Pancreas (tissue), 10 donors: ENCODE measurements around the gene CORO1C. TPM values are rescaled to one million over a fixed set of nuclear protein-coding genes. Genes with fewer than 3 reads are reported as not detected.

Source experiments
- ATAC-seq, 4 donors: fragments of 200-7000 bp; cut with Tn5 transposase; one replicate each; pipeline versions ENCODE4 v1.8.0 to v1.9.1; 2020; ENCODE audit warnings: mild to moderate bottlenecking in 4 of 4, moderate library complexity in 4 of 4
- DNase-seq, 6 donors: peaks; one replicate each; pipeline ENCODE4 v3.0.0-alpha.2; 2020
- FAIRE-seq: peaks from 2 replicates; lab custom pipeline; 2012; peaks lifted over from hg19 to GRCh38; lab: Jason Lieb, UNC
- H3K27ac ChIP-seq, 4 donors: fragments of 200-600 bp; sonication (generic); 1 replicate in 3 of 4; 2 replicates in 1 of 4; pipeline versions ENCODE4 v1.5.0 to v1.8.0; 2020
- H3K27me3 ChIP-seq, 4 donors: fragments of 200-600 bp; one replicate each; pipeline ENCODE4 v1.8.0; 2021
- H3K36me3 ChIP-seq, 3 donors: fragments of 200-600 bp; sonication (generic) in 1 of 3; one replicate each; pipeline versions ENCODE4 v1.5.0 to v1.8.0; 2020 to 2021
- H3K4me1 ChIP-seq, 3 donors: fragments of 200-600 bp; one replicate each; pipeline ENCODE4 v1.8.0; 2021
- H3K4me3 ChIP-seq, 4 donors: fragments of 200-600 bp; sonication (generic) in 2 of 4; one replicate each; pipeline versions ENCODE4 v1.5.0 to v1.8.0; 2020 to 2021
- H3K9me3 ChIP-seq, 4 donors: fragments of 200-600 bp; one replicate each; pipeline ENCODE4 v1.8.0; 2021
- WGBS, 2 donors: extraction: QIAGEN DNeasy Blood & Tissue Kit; methylation state at CpG; one replicate each; pipeline ENCODE4 v1.1.7; 2013; 5-methylcytosine and 5-hydroxymethylcytosine counted together
- intact Hi-C, 3 donors: fragments of 100-400 bp; cut with DNase I; formaldehyde crosslinking; loops; one replicate each; pipeline versions ENCODE4 v1.11.1 to v1.14.2; 2022
- polyA plus RNA-seq, 2 donors: library from polyadenylated mRNA; stranded (reverse); fragments of 200-250 nt; gene quantifications; one replicate each; pipeline ENCODE4 v1.2.3, GENCODE V29; 2013
- total RNA-seq, 6 donors: library from RNA; stranded (reverse); fragmentation: NEBNext Ultra II Directional in 4 of 6; extraction: Animal tissue kit (Norgen Biotek cat#: 25700) in 4 of 6; gene quantifications; one replicate each; pipeline versions ENCODE4 v1.2.1 to v1.2.4, GENCODE V29; 2021 to 2023
- TF ChIP-seq, protein P1 (sequence below), 4 donors: fragments of 200-600 bp; sonication (generic) in 3 of 4; IDR thresholded peaks; one replicate each; pipeline versions ENCODE4 v1.5.0 to v1.8.0; 2021; ENCODE audit warnings: antibody characterized with exemption in 4 of 4
- donor health status: healthy with polysubstance abuse.
- donor health status: DM: no; HTN: no; CAD: no; lungs with moderate emphysema.
- donor health status: DM: no; HTN: no; CAD: no.
- donor health status: control.
- donor health status: control.
- donor health status: Bipolar disorder and iron deficiency.
- donor health status: DM: yes; HTN: yes; CAD: no.
- donor health status: DM: no; HTN: no; CAD: no.
- donor health status: DM: no; HTN: no; CAD: no.
- donor health status: DM: yes; HTN: yes; CAD: no.

CORO1C gene
- total and polyA plus RNA-seq, 8 donors = 9.9 to 62.3 (median 15.4) TPM

DNA sequence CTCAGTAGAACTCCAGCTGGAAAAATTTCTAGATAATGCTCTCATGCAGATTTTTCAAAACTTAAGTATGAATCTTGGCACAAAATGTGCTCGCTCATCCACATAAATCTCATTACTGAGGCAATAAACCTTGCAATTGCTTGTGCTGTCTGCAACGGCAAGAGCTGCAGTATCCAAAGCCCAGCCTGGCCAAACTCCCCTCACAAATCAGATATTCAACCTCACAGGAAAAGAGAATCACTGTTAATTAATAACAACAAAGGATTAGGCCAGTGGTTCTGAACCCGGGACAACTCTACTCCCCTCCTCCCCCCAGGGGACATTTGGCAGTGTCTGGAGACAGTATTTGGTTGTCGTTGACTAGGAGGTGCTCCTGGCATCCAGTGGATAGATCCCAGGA is 19.2 kb upstream of the CORO1C start:
- Histone ChIP-seq H3K27ac (no peak overlapping the region), H3K4me1 (no peaks in the 10 kb centered on the region), H3K27me3 (no peaks in the 10 kb centered on the region), H3K36me3 (no peaks in the 10 kb centered on the region), H3K4me3 (no peak overlapping the region), H3K9me3 (no peaks in the 10 kb centered on the region)
- FAIRE-seq (no peak), ATAC-seq (no peak), DNase-seq (no peak)
- WGBS, 2 donors = 53 to 60% methylated on average over 4 of the region's 4 CpGs
- intact Hi-C loops = no loop called here
- TF ChIP-seq, protein P1, sequence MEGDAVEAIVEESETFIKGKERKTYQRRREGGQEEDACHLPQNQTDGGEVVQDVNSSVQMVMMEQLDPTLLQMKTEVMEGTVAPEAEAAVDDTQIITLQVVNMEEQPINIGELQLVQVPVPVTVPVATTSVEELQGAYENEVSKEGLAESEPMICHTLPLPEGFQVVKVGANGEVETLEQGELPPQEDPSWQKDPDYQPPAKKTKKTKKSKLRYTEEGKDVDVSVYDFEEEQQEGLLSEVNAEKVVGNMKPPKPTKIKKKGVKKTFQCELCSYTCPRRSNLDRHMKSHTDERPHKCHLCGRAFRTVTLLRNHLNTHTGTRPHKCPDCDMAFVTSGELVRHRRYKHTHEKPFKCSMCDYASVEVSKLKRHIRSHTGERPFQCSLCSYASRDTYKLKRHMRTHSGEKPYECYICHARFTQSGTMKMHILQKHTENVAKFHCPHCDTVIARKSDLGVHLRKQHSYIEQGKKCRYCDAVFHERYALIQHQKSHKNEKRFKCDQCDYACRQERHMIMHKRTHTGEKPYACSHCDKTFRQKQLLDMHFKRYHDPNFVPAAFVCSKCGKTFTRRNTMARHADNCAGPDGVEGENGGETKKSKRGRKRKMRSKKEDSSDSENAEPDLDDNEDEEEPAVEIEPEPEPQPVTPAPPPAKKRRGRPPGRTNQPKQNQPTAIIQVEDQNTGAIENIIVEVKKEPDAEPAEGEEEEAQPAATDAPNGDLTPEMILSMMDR (IDR thresholded peaks at IDR 0.05) = no peak

- WGBS, 2 donors = 91 to 98% methylated on average over 3 of the region's 3 CpGs
- no peak overlapping the region for H3K27ac ChIP-seq
- no peak for FAIRE-seq
- no peaks in the 10 kb centered on the region for H3K4me1 ChIP-seq
- no peak for ATAC-seq
- no peaks in the 10 kb centered on the region for H3K9me3 ChIP-seq
- intact Hi-C loops = no loop called here
- TF ChIP-seq, protein P1 (IDR thresholded peaks at IDR 0.05) = no peak
- no peak overlapping the region for H3K4me3 ChIP-seq
- no peaks in the 10 kb centered on the region for H3K27me3 ChIP-seq
- H3K36me3 ChIP-seq = no peaks in the 10 kb centered on the region
- DNase-seq = no peak
These were observed 16.2 kb upstream of the CORO1C start for GRCh38 chr12:108747563-108747962.

- Histone ChIP-seq H3K27ac (no peak overlapping the region), H3K27me3 (no peaks in the 10 kb centered on the region), H3K9me3 (no peaks in the 10 kb centered on the region), H3K4me1 (no peaks in the 10 kb centered on the region), H3K36me3 (no peaks in the 10 kb centered on the region), H3K4me3 (no peak overlapping the region)
- intact Hi-C loops = no loop called here
- WGBS, 2 donors = 86 to 95% methylated on average over 5 of the region's 5 CpGs
- ATAC-seq (no peak), DNase-seq (no peak), FAIRE-seq (no peak)
- TF ChIP-seq, protein P1 (IDR thresholded peaks at IDR 0.05) = no peak
These were observed 14.3 kb upstream of the CORO1C start for GRCh38 chr12:108745641-108746040.

- Histone ChIP-seq H3K4me3 (no peak overlapping the region), H3K27me3 (no peaks in the 10 kb centered on the region), H3K27ac (no peak overlapping the region), H3K36me3 (no peaks in the 10 kb centered on the region), H3K4me1 (no peaks in the 10 kb centered on the region), H3K9me3 (no peaks in the 10 kb centered on the region)
- WGBS, 2 donors = 48 to 63% methylated on average over 5 of the region's 5 CpGs
- intact Hi-C loops = no loop called here
- ATAC-seq (peak in 1 of 4 donors; percentile 28), FAIRE-seq (no peak), DNase-seq (no peak)
- TF ChIP-seq, protein P1 (IDR thresholded peaks at IDR 0.05) = no peak
These were observed 12.9 kb upstream of the CORO1C start for GRCh38 chr12:108744021-108744897.

GRCh38 chr12:108738170-108738569 is 6.9 kb upstream of the CORO1C start:
- TF ChIP-seq, protein P1 (IDR thresholded peaks at IDR 0.05) = no peak
- FAIRE-seq = no peak
- DNase-seq = no peak
- Histone ChIP-seq H3K9me3 (no peaks in the 10 kb centered on the region), H3K27ac (no peak overlapping the region), H3K27me3 (no peaks in the 10 kb centered on the region), H3K4me3 (no peak overlapping the region), H3K36me3 (no peaks in the 10 kb centered on the region), H3K4me1 (peaks cover 0 to 9% (median 0%) of the 10 kb centered on the region in 3 donors)
- 63 to 70% methylated on average over 2 of the region's 2 CpGs for WGBS, 2 donors
- intact Hi-C loops = no loop called here
- no peak for ATAC-seq
